Measurements from ENCODE around the gene LCE3B. TPM values are rescaled to one million over a fixed set of nuclear protein-coding genes. Genes with fewer than 3 reads are reported as not detected.

Gene LCE3B
- total RNA-seq, 2 experiments from 2014 or later = not detected

DNA sequence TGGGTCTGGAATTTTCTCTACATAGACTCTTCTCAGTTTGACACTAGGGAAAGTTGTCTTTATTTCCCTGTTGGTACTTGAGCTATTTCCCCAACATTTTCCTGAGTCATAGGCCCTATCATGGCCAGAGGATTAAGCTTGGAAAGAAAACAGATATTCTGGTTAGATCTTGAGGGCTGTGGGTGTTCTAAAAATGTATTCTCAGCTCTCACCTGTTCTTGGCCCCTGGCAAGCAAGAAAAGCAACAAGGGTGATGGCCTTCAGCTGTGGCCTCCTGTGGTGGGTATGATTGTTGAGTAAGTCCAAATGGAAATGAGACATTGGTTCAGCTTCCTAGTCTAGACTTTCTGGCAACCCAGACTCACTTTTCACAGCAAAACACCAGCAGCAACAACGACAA lies 26.7 kb downstream of the LCE3B start:
- H3K4me1 Mint-ChIP-seq (ENCODE audit: low read depth) = no peaks in the 10 kb centered on the region
- H3K27ac Mint-ChIP-seq = no peak overlapping the region
- H3K4me3 Mint-ChIP-seq = no peak overlapping the region
- Histone ChIP-seq H3K4me3 (ENCODE audit: low read length) (no peak overlapping the region), H3K27me3 (ENCODE audit: control insufficient read depth in 1 of 2, insufficient read depth in 2 of 2, low read length in 2 of 2) (peaks cover 2 to 6% of the 10 kb centered on the region in 2 experiments), H3K4me1 (ENCODE audit: insufficient read depth, low read length) (no peaks in the 10 kb centered on the region), H3K27ac (ENCODE audit: low read depth in 1 of 2, low read length in 2 of 2) (no peak overlapping the region), H3K36me3 (ENCODE audit: insufficient read depth, low read length) (no peaks in the 10 kb centered on the region), H3K9me3 (ENCODE audit: control insufficient read depth in 1 of 2, insufficient read depth in 1 of 2, low read length in 2 of 2) (no peaks in the 10 kb centered on the region)
- H3K27me3 Mint-ChIP-seq = peaks cover 16% of the 10 kb centered on the region
- TF ChIP-seq, protein P1, sequence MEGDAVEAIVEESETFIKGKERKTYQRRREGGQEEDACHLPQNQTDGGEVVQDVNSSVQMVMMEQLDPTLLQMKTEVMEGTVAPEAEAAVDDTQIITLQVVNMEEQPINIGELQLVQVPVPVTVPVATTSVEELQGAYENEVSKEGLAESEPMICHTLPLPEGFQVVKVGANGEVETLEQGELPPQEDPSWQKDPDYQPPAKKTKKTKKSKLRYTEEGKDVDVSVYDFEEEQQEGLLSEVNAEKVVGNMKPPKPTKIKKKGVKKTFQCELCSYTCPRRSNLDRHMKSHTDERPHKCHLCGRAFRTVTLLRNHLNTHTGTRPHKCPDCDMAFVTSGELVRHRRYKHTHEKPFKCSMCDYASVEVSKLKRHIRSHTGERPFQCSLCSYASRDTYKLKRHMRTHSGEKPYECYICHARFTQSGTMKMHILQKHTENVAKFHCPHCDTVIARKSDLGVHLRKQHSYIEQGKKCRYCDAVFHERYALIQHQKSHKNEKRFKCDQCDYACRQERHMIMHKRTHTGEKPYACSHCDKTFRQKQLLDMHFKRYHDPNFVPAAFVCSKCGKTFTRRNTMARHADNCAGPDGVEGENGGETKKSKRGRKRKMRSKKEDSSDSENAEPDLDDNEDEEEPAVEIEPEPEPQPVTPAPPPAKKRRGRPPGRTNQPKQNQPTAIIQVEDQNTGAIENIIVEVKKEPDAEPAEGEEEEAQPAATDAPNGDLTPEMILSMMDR (IDR thresholded peaks at IDR 0.05) = no peak
- DNase-seq (no peak), ATAC-seq (ENCODE audit: poor library complexity) (no peak)
- H3K36me3 Mint-ChIP-seq (ENCODE audit: low read depth) = no peaks in the 10 kb centered on the region
- POLR2A ChIA-PET = no interaction called here
- intact Hi-C loops (cut with DNase I, micrococcal nuclease) = no loop called here
- H3K9me3 Mint-ChIP-seq = peaks cover 5% of the 10 kb centered on the region
- CTCF ChIA-PET = no interaction called here

DNA sequence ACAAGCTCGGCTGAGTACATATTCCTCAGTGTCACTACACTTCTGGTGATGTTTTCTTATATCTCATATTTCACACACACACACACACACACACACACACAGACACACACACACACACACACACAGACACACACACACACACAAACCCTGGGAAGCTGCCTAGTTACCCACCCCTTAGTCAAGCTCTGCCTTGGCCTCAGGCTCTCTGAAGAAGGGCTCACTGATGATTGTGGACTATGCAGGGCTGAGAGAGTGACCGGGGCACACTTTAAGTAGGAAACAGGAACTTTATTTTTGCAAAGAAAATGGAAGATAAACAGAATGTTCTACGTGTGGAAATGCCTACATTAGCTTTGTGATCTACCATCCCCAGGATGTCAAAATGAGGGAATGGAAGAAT lies 30.3 kb downstream of the LCE3B start:
- peaks cover 2 to 20% of the 10 kb centered on the region in 2 experiments for H3K27me3 ChIP-seq (ENCODE audit: control insufficient read depth in 1 of 2, insufficient read depth in 2 of 2, low read length in 2 of 2)
- DNase-seq = no peak
- no peaks in the 10 kb centered on the region for H3K9me3 ChIP-seq (ENCODE audit: control insufficient read depth in 1 of 2, insufficient read depth in 1 of 2, low read length in 2 of 2)
- no peak overlapping the region for H3K27ac ChIP-seq (ENCODE audit: low read depth in 1 of 2, low read length in 2 of 2)
- H3K27me3 Mint-ChIP-seq = peaks cover 34% of the 10 kb centered on the region
- TF ChIP-seq, protein P1 (IDR thresholded peaks at IDR 0.05) = no peak
- H3K9me3 Mint-ChIP-seq = no peaks in the 10 kb centered on the region
- no peaks in the 10 kb centered on the region for H3K4me1 Mint-ChIP-seq (ENCODE audit: low read depth)
- intact Hi-C loops (cut with DNase I, micrococcal nuclease) = no loop called here
- H3K4me1 ChIP-seq (ENCODE audit: insufficient read depth, low read length) = no peaks in the 10 kb centered on the region
- no peak for ATAC-seq (ENCODE audit: poor library complexity)
- no peak overlapping the region for H3K27ac Mint-ChIP-seq
- no peak overlapping the region for H3K4me3 ChIP-seq (ENCODE audit: low read length)
- CTCF ChIA-PET = no interaction called here
- H3K36me3 ChIP-seq (ENCODE audit: insufficient read depth, low read length) = no peaks in the 10 kb centered on the region
- H3K4me3 Mint-ChIP-seq = no peak overlapping the region
- H3K36me3 Mint-ChIP-seq (ENCODE audit: low read depth) = no peaks in the 10 kb centered on the region
- POLR2A ChIA-PET = interaction anchor here (0.6 kb wide), 1 partner anchor 64 kb away, joined by 3 read pairs; the partner anchor contains the start of gene LCE3D

DNA sequence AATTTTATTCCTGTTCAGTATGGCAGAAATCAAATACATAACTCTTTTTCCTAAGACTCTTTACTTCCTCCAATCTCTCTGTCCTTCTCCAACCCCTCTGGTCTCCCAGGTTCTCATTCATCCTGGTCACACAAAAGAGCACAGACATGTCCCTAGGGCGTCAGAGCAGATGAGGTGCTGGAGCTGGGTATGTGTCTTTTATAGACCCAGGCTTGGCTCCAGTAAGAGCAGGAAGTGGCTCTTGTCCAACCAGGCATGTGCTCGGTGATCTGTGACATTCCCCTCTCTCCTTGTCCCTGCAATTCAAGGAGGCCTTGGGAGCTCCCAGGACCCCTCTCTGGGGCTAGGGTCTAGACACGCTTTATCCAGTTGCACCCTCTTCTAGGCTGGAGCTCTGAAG lies 31.5 kb downstream of the LCE3B start:
- no peak overlapping the region for H3K4me3 ChIP-seq (ENCODE audit: low read length)
- no peaks in the 10 kb centered on the region for H3K4me1 ChIP-seq (ENCODE audit: insufficient read depth, low read length)
- POLR2A ChIA-PET = no interaction called here
- no peak for ATAC-seq (ENCODE audit: poor library complexity)
- no peaks in the 10 kb centered on the region for H3K36me3 Mint-ChIP-seq (ENCODE audit: low read depth)
- H3K27ac ChIP-seq (ENCODE audit: low read depth in 1 of 2, low read length in 2 of 2) = no peak overlapping the region
- H3K4me1 Mint-ChIP-seq (ENCODE audit: low read depth) = no peaks in the 10 kb centered on the region
- peaks cover 7 to 20% of the 10 kb centered on the region in 2 experiments for H3K27me3 ChIP-seq (ENCODE audit: control insufficient read depth in 1 of 2, insufficient read depth in 2 of 2, low read length in 2 of 2)
- H3K9me3 Mint-ChIP-seq = no peaks in the 10 kb centered on the region
- no peaks in the 10 kb centered on the region for H3K9me3 ChIP-seq (ENCODE audit: control insufficient read depth in 1 of 2, insufficient read depth in 1 of 2, low read length in 2 of 2)
- no peak overlapping the region for H3K27ac Mint-ChIP-seq
- H3K4me3 Mint-ChIP-seq = no peak overlapping the region
- no peaks in the 10 kb centered on the region for H3K36me3 ChIP-seq (ENCODE audit: insufficient read depth, low read length)
- TF ChIP-seq, protein P1 (IDR thresholded peaks at IDR 0.05) = no peak
- DNase-seq = no peak
- intact Hi-C loops (cut with DNase I, micrococcal nuclease) = no loop called here
- H3K27me3 Mint-ChIP-seq = peaks cover 37% of the 10 kb centered on the region
- CTCF ChIA-PET = no interaction called here
